Gastrocnemius medialis (tissue), 4 donors: ENCODE measurements around the gene ANO6. TPM values are rescaled to one million over a fixed set of nuclear protein-coding genes. Genes with fewer than 3 reads are reported as not detected.

Source experiments
- ATAC-seq, 2 donors: fragments of 150-250 bp; one replicate each; pipeline ENCODE4 v1.9.1; 2016
- DNase-seq, 2 donors: peaks; one replicate each; pipeline ENCODE4 v3.0.0-alpha.2; 2019
- H3K27ac ChIP-seq, 4 donors: fragments of 200-600 bp; sonication (generic); 1 replicate in 1 of 4; 2 replicates in 3 of 4; pipeline ENCODE4 v1.5.1; 2016 to 2018; ENCODE audit warnings: mild to moderate bottlenecking in 2 of 4, moderate library complexity in 1 of 4
- H3K27me3 ChIP-seq, 3 donors: fragments of 200-600 bp; sonication (generic) in 2 of 3; 1 replicate in 1 of 3; 2 replicates in 2 of 3; pipeline versions ENCODE4 v1.5.1 to v1.6.0; 2016 to 2019; ENCODE audit warnings: mild to moderate bottlenecking in 1 of 3, moderate library complexity in 1 of 3
- H3K36me3 ChIP-seq, 2 donors: fragments of 200-600 bp; sonication (generic) in 1 of 2; one replicate each; pipeline ENCODE4 v1.5.1; 2017 to 2018
- H3K4me1 ChIP-seq, 2 donors: fragments of 200-600 bp; sonication (generic) in 1 of 2; one replicate each; pipeline ENCODE4 v1.5.1; 2016 to 2017; ENCODE audit warnings: mild to moderate bottlenecking in 2 of 2
- H3K4me3 ChIP-seq, 4 donors: fragments of 200-600 bp; sonication (generic) in 3 of 4; 1 replicate in 1 of 4; 2 replicates in 3 of 4; pipeline ENCODE4 v1.5.1; 2016 to 2019; ENCODE audit warnings: mild to moderate bottlenecking in 2 of 4
- H3K9me3 ChIP-seq, 3 donors: fragments of 200-600 bp; sonication (generic) in 2 of 3; 1 replicate in 1 of 3; 2 replicates in 2 of 3; pipeline ENCODE4 v1.5.1; 2016 to 2019
- POLR2A ChIP-seq, 2 donors: fragments of 450-650 bp; IDR thresholded peaks; one replicate each; pipeline ENCODE4 v1.6.1; 2017; ENCODE audit warnings: antibody characterized with exemption in 2 of 2, mild to moderate bottlenecking in 2 of 2, moderate library complexity in 2 of 2
- in situ Hi-C, 4 donors: fragments of 200-750 bp; cut with MboI; loops; one replicate each; pipeline versions ENCODE4 v1.15.0 to v1.8.0; 2017; ENCODE audit warnings: low sequenced_read_pairs in 4 of 4
- intact Hi-C: fragments of 100-400 bp; cut with DNase I; formaldehyde crosslinking; loops from one replicate; pipeline ENCODE4 v1.15.1; 2023; ENCODE audit warnings: low total_unique reads
- total RNA-seq, 4 donors: library from RNA; depleted of rRNA; stranded (reverse); fragments of >200 nt; gene quantifications; one replicate each; pipeline versions ENCODE4 v1.1.0 to v1.2.3, GENCODE V29; 2016
- TF ChIP-seq, protein P1 (sequence below), 5 experiments: fragments of 450-650 bp in 3 of 5; fragments of 200-600 bp in 2 of 5; sonication (generic) in 2 of 5; IDR thresholded peaks in 4 of 5; conservative IDR thresholded peaks in 1 of 5; 1 replicate in 4 of 5; 2 replicates in 1 of 5; pipeline ENCODE4 v1.5.1; 2016 to 2019; ENCODE audit warnings: antibody characterized with exemption in 5 of 5, mild to moderate bottlenecking in 3 of 5, moderate library complexity in 3 of 5

ANO6 gene
- total RNA-seq, 4 donors from 2014 or later = 75.4 to 100 (median 91.8) TPM

GRCh38 chr12:45351921-45352670 is 136.2 kb downstream of the ANO6 start:
- no peak overlapping the region for H3K4me3 ChIP-seq
- no peak for DNase-seq
- no peak for ATAC-seq
- peak overlapping the region in 2 of 4 donors; percentile 24 to 63 for H3K27ac ChIP-seq
- no peak for TF ChIP-seq POLR2A (IDR thresholded peaks at IDR 0.05)
- TF ChIP-seq, protein P1, sequence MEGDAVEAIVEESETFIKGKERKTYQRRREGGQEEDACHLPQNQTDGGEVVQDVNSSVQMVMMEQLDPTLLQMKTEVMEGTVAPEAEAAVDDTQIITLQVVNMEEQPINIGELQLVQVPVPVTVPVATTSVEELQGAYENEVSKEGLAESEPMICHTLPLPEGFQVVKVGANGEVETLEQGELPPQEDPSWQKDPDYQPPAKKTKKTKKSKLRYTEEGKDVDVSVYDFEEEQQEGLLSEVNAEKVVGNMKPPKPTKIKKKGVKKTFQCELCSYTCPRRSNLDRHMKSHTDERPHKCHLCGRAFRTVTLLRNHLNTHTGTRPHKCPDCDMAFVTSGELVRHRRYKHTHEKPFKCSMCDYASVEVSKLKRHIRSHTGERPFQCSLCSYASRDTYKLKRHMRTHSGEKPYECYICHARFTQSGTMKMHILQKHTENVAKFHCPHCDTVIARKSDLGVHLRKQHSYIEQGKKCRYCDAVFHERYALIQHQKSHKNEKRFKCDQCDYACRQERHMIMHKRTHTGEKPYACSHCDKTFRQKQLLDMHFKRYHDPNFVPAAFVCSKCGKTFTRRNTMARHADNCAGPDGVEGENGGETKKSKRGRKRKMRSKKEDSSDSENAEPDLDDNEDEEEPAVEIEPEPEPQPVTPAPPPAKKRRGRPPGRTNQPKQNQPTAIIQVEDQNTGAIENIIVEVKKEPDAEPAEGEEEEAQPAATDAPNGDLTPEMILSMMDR (IDR thresholded peaks at IDR 0.05 in 4 of 5, conservative IDR thresholded peaks at IDR 0.05 in 1 of 5) = no peak
- in situ Hi-C loops (no loop called here), intact Hi-C loops (no loop called here)
- H3K4me1 ChIP-seq = peaks cover 12 to 23% of the 10 kb centered on the region in 2 donors
- no peaks in the 10 kb centered on the region for H3K27me3 ChIP-seq
- H3K9me3 ChIP-seq = no peaks in the 10 kb centered on the region
- peaks cover 3 to 61% of the 10 kb centered on the region in 2 donors for H3K36me3 ChIP-seq

DNA sequence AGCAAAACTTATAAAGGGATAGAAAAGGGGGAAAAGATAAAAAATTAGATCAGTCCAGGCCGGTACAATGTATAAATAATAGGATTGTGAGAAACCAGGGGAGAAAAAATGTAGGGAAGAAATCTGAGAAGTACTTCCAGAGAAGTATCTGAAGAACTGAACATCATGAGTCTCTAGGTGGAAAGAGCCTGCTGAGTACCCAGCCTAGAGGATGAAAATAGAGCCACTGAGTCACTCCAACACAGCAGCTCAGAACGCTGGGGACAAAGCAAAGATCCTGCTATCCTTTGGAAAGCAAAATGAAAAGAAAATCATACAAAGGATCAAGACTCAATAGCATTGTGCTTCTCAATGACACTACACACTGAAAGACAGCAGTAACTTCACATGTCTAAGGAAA is 138.0 kb downstream of the ANO6 start:
- ATAC-seq (peak in 1 of 2 donors; percentile 84), DNase-seq (no peak)
- TF ChIP-seq, protein P1 (IDR thresholded peaks at IDR 0.05 in 4 of 5, conservative IDR thresholded peaks at IDR 0.05 in 1 of 5) = no peak
- TF ChIP-seq POLR2A (IDR thresholded peaks at IDR 0.05) = no peak
- no peaks in the 10 kb centered on the region for H3K9me3 ChIP-seq
- no peaks in the 10 kb centered on the region for H3K27me3 ChIP-seq
- H3K4me1 ChIP-seq = peaks cover 22 to 34% of the 10 kb centered on the region in 2 donors
- peaks cover 3 to 60% of the 10 kb centered on the region in 2 donors for H3K36me3 ChIP-seq
- H3K4me3 ChIP-seq = no peak overlapping the region
- in situ Hi-C loops (no loop called here), intact Hi-C loops (no loop called here)
- peak overlapping the region; percentile 36 to 63 (median 44) for H3K27ac ChIP-seq

GRCh38 chr12:45354399-45354798 is 138.5 kb downstream of the ANO6 start:
- DNase-seq = no peak
- Histone ChIP-seq H3K27ac (peak overlapping the region; percentile 36 to 63 (median 44)), H3K36me3 (peaks cover 3 to 56% of the 10 kb centered on the region in 2 donors), H3K9me3 (no peaks in the 10 kb centered on the region), H3K4me1 (peaks cover 22 to 34% of the 10 kb centered on the region in 2 donors), H3K27me3 (no peaks in the 10 kb centered on the region), H3K4me3 (no peak overlapping the region)
- in situ Hi-C loops (no loop called here), intact Hi-C loops (no loop called here)
- no peak for ATAC-seq
- TF ChIP-seq, protein P1 (IDR thresholded peaks at IDR 0.05 in 4 of 5, conservative IDR thresholded peaks at IDR 0.05 in 1 of 5) = no peak
- no peak for TF ChIP-seq POLR2A (IDR thresholded peaks at IDR 0.05)

GRCh38 chr12:45355730-45356129 is 139.8 kb downstream of the ANO6 start:
- Histone ChIP-seq H3K4me1 (peaks cover 22 to 34% of the 10 kb centered on the region in 2 donors), H3K9me3 (no peaks in the 10 kb centered on the region), H3K27ac (peak overlapping the region in 3 of 4 donors; percentile 33 to 45 (median 37)), H3K36me3 (peaks cover 3 to 42% of the 10 kb centered on the region in 2 donors), H3K4me3 (no peak overlapping the region), H3K27me3 (no peaks in the 10 kb centered on the region)
- intact Hi-C loops (no loop called here), in situ Hi-C loops (no loop called here)
- DNase-seq = no peak
- no peak for ATAC-seq
- TF ChIP-seq POLR2A (IDR thresholded peaks at IDR 0.05) = no peak
- TF ChIP-seq, protein P1 (IDR thresholded peaks at IDR 0.05 in 4 of 5, conservative IDR thresholded peaks at IDR 0.05 in 1 of 5) = no peak
